IMR-90 (cell line): ENCODE measurements around the gene DTX1. TPM values are rescaled to one million over a fixed set of nuclear protein-coding genes. Genes with fewer than 3 reads are reported as not detected.

Experiments
- ATAC-seq: fragments of 200-7000 bp; cut with Tn5 transposase; 2 replicates; pipeline ENCODE4 v1.9.1; 2020; ENCODE audit warnings: low read depth, mild to moderate bottlenecking, moderate library complexity
- BruUV-seq: library from RNA; stranded (reverse); fragments of 400-500 nt; replicated peaks from 2 replicates; lab custom pipeline; 2021; lab: Mats Ljungman, UMichigan
- CTCF ChIA-PET: fragments of 300-600 bp; formaldehyde crosslinking; extraction: SDS; loops from one replicate; lab custom pipeline; 2021; ENCODE audit warnings: antibody characterized with exemption; lab: Yijun Ruan, JAX
- POLR2A ChIA-PET: fragments of 300-600 bp; sonication (Branson Sonifier 250); formaldehyde crosslinking; loops from one replicate; lab custom pipeline; 2022; ENCODE audit warnings: antibody characterized with exemption; ENCODE audit not compliant: unreplicated experiment; lab: Charles Lee
- DNase-seq: peaks from one replicate; pipeline ENCODE4 v3.0.0; 2013
- H2AFZ ChIP-seq: replicated peaks from 2 replicates; pipeline ENCODE3; 2013; ENCODE audit warnings: low read length, mild to moderate bottlenecking; ENCODE audit not compliant: poor library complexity
- H2AK5ac ChIP-seq: 2 replicates; pipeline ENCODE4 v1.6.1; 2013; ENCODE audit warnings: low read depth, low read length, inconsistent platforms
- H2AK9ac ChIP-seq: replicated peaks from 2 replicates; pipeline ENCODE3; 2013; ENCODE audit warnings: mild to moderate bottlenecking, low read depth, low read length, moderate library complexity; ENCODE audit not compliant: poor library complexity
- H2BK120ac ChIP-seq: 2 replicates; pipeline ENCODE4 v1.6.1; 2013; ENCODE audit warnings: low read depth, low read length, inconsistent platforms
- H2BK15ac ChIP-seq: 3 replicates; pipeline ENCODE4 v1.6.1; 2013; ENCODE audit warnings: low read depth, low read length, inconsistent platforms
- H2BK20ac ChIP-seq: 2 replicates; pipeline ENCODE4 v1.6.1; 2013; ENCODE audit warnings: low read depth, mild to moderate bottlenecking, inconsistent platforms, low read length, moderate library complexity
- H2BK5ac ChIP-seq: 2 replicates; pipeline ENCODE4 v1.6.1; 2013; ENCODE audit warnings: mild to moderate bottlenecking, low read depth, low read length, inconsistent platforms; ENCODE audit not compliant: poor library complexity, severe bottlenecking
- H3K14ac ChIP-seq: replicated peaks from 2 replicates; pipeline ENCODE4 v1.6.1; 2013; ENCODE audit warnings: low read depth, low read length, inconsistent platforms
- H3K18ac ChIP-seq: 2 replicates; pipeline ENCODE4 v1.6.1; 2013; ENCODE audit warnings: low read depth, low read length, control low read depth
- H3K23ac ChIP-seq: 2 replicates; pipeline ENCODE4 v1.6.1; 2013; ENCODE audit warnings: low read depth, low read length, inconsistent platforms
- H3K27ac ChIP-seq: 2 replicates; pipeline ENCODE4 v1.5.1; 2013; ENCODE audit warnings: mild to moderate bottlenecking, control low read depth, low read length; ENCODE audit not compliant: insufficient read depth
- H3K27me3 ChIP-seq: 2 replicates; pipeline ENCODE4 v1.6.1; 2013; ENCODE audit warnings: low read length; ENCODE audit not compliant: control insufficient read depth, insufficient read depth
- H3K36me3 ChIP-seq: 2 replicates; pipeline ENCODE4 v1.6.1; 2013; ENCODE audit warnings: low read length, mixed read lengths; ENCODE audit not compliant: control insufficient read depth, insufficient read depth
- H3K4ac ChIP-seq: 2 replicates; pipeline ENCODE4 v1.6.1; 2013; ENCODE audit warnings: low read depth, low read length, inconsistent platforms
- H3K4me1 ChIP-seq: 2 replicates; pipeline ENCODE4 v1.6.1; 2013; ENCODE audit warnings: low read length, mixed read lengths; ENCODE audit not compliant: control insufficient read depth, insufficient read depth
- H3K4me2 ChIP-seq: 2 replicates; pipeline ENCODE4 v1.6.1; 2013; ENCODE audit warnings: low read depth, mild to moderate bottlenecking, control low read depth, low read length, moderate library complexity
- H3K4me3 ChIP-seq: 2 replicates; pipeline ENCODE4 v1.5.1; 2013; ENCODE audit warnings: low read depth, mild to moderate bottlenecking, control low read depth, low read length, moderate library complexity; ENCODE audit not compliant: insufficient read depth
- H3K56ac ChIP-seq: 2 replicates; pipeline ENCODE4 v1.6.1; 2013; ENCODE audit warnings: low read length, inconsistent platforms; ENCODE audit not compliant: insufficient read depth; ENCODE audit errors: extremely low read depth
- H3K79me1 ChIP-seq, 2 experiments: 2 replicates each; pipeline ENCODE4 v1.6.1; 2013; ENCODE audit warnings: low read length in 2 of 2, inconsistent platforms in 1 of 2, low read depth in 1 of 2
- H3K9ac ChIP-seq: 2 replicates; pipeline ENCODE4 v1.6.1; 2013; ENCODE audit warnings: low read depth, low read length, control low read depth
- H3K9me1 ChIP-seq: 2 replicates; pipeline ENCODE4 v1.6.1; 2013; ENCODE audit warnings: low read length, inconsistent platforms; ENCODE audit not compliant: insufficient read depth
- H3K9me3 ChIP-seq: 2 replicates; pipeline ENCODE4 v1.6.1; 2013; ENCODE audit warnings: low read length; ENCODE audit not compliant: control insufficient read depth, insufficient read depth
- H4K20me1 ChIP-seq: 2 replicates; pipeline ENCODE4 v1.6.1; 2013; ENCODE audit warnings: low read length, inconsistent platforms; ENCODE audit not compliant: insufficient read depth
- H4K5ac ChIP-seq: 2 replicates; pipeline ENCODE4 v1.6.1; 2013; ENCODE audit warnings: mild to moderate bottlenecking, low read depth, low read length, control low read depth
- H4K8ac ChIP-seq, 2 experiments: 2 replicates each; pipeline ENCODE4 v1.6.1; 2013; ENCODE audit warnings: low read depth in 2 of 2, low read length in 2 of 2, control low read depth in 1 of 2, inconsistent platforms in 1 of 2
- H4K91ac ChIP-seq: 2 replicates; pipeline ENCODE4 v1.6.1; 2013; ENCODE audit warnings: low read depth, low read length, inconsistent platforms; ENCODE audit not compliant: insufficient read depth
- CEBPB ChIP-seq: IDR thresholded peaks from 2 replicates; pipeline ENCODE4 v1.6.1; 2012; ENCODE audit warnings: low read depth, low read length, improper control_type of control experiment
- CTCF ChIP-seq: conservative IDR thresholded peaks from 2 replicates; pipeline ENCODE4 v1.5.1; 2012; ENCODE audit warnings: mild to moderate bottlenecking, low read depth, low read length, improper control_type of control experiment
- WGBS, 2 experiments: methylation state at CpG; one replicate each; pipeline versions ENCODE4 v1.1.5 to v1.1.7; 2013; ENCODE audit warnings: missing lambda C conversion rate in 2 of 2; ENCODE audit not compliant: insufficient read length in 1 of 2; ENCODE audit errors: extremely low coverage in 2 of 2; 5-methylcytosine and 5-hydroxymethylcytosine counted together
- dilution Hi-C: fragments of 300-500 bp; cut with HindIII; formaldehyde crosslinking; loops from one replicate; pipeline ENCODE4 v1.14.3; 2018; ENCODE audit warnings: low sequenced_read_pairs; ENCODE audit not compliant: unreplicated experiment
- in situ Hi-C: fragments of 300-500 bp; cut with MboI; formaldehyde crosslinking; loops from 3 replicates; pipeline ENCODE4 v1.14.3; 2019; ENCODE audit warnings: low sequenced_read_pairs, inconsistent platforms, mixed read lengths
- intact Hi-C: fragments of 100-400 bp; cut with micrococcal nuclease; formaldehyde crosslinking; loops from 2 replicates; pipeline ENCODE4 v1.10.0; 2022
- polyA plus RNA-seq, 3 experiments: library from polyadenylated mRNA; depleted of rRNA; stranded (reverse); fragments of >200 nt; gene quantifications; 2 replicates each; pipeline ENCODE4 v1.2.3, GENCODE V29; 2012; ENCODE audit warnings: low replicate concordance in 1 of 3
- total RNA-seq: library from RNA; depleted of rRNA; stranded (reverse); fragments of >200 nt; gene quantifications from 2 replicates; pipeline ENCODE4 v1.2.3, GENCODE V29; 2012

Gene DTX1
- total and polyA plus RNA-seq, 2 of the 4 experiments (the other 2 are of a cell fraction): not detected

- no TSS peak for BruUV-seq
- no peaks in the 10 kb centered on the region; the same call in 1 of the 2 replicates for H3K27me3 ChIP-seq
- CTCF ChIA-PET: no interaction called here
- intact Hi-C loops: no loop called here
- no peak overlapping the region for H2BK5ac ChIP-seq
- no peak overlapping the region for H2BK120ac ChIP-seq
- no peak overlapping the region for H4K91ac ChIP-seq
- H3K36me3 ChIP-seq: no peaks in the 10 kb centered on the region
- H3K9ac ChIP-seq: no peak overlapping the region
- in situ Hi-C loops: no loop called here
- no peak overlapping the region for H3K18ac ChIP-seq
- no peak overlapping the region for H3K14ac ChIP-seq
- no peaks in the 10 kb centered on the region for H3K9me3 ChIP-seq
- no peak overlapping the region for H3K4me3 ChIP-seq
- H2AFZ ChIP-seq: peak overlapping the region; percentile 70
- H3K23ac ChIP-seq: no peak overlapping the region
- H2BK15ac ChIP-seq: no peak overlapping the region
- dilution Hi-C loops: no loop called here
- WGBS, 2 experiments: 60% methylated on average over 1 of the region's 7 CpGs; no CpG with 5 or more reads in 1 of the 2 experiments
- H4K8ac ChIP-seq: no peak overlapping the region
- no peak overlapping the region for H2AK5ac ChIP-seq
- no peak overlapping the region for H3K56ac ChIP-seq
- POLR2A ChIA-PET: no interaction called here
- no peaks in the 10 kb centered on the region for H3K79me1 ChIP-seq
- H3K4ac ChIP-seq: no peak overlapping the region
- DNase-seq (peak; percentile 43), ATAC-seq (peak; percentile 46; the same call in 1 of the 2 replicates)
- TF ChIP-seq CEBPB (0 out of 2 replicates have a peak, but pooled peaks have one; percentile 3), CTCF (no peak)
- no peak overlapping the region for H4K5ac ChIP-seq
- no peak overlapping the region for H2BK20ac ChIP-seq
- no peak overlapping the region for H3K4me2 ChIP-seq
- no peak overlapping the region for H3K27ac ChIP-seq
- 0 out of 2 replicates have a peak, but pooled peaks cover 3% of the 10 kb centered on the region for H3K9me1 ChIP-seq
- no peaks in the 10 kb centered on the region for H4K20me1 ChIP-seq
- no peak overlapping the region for H2AK9ac ChIP-seq
- H3K4me1 ChIP-seq: no peaks in the 10 kb centered on the region
These were observed 15.8 kb upstream of the DTX1 start for GRCh38 chr12:113040722-113041171.
